ENCODE results near the gene SLX9.
"Not testable (repeated sequence)": the region's sequence is repeated elsewhere in the genome, so short reads cannot be mapped to it uniquely, and the experiment has no call there.

SLX9 gene

GRCh38 chr21:44911384-44912157 is 28.3 kb upstream of the SLX9 start:
- H3K27ac ChIP-seq (ENCODE audit: low read depth, low read length), result peak overlapping the region; percentile 99
- peak overlapping the region in 1 of 2 donors; percentile 4 for H3K4me3 ChIP-seq (ENCODE audit: low read depth in 1 of 2, low read length in 2 of 2)
- peaks cover 47% of the 10 kb centered on the region for H3K4me1 ChIP-seq (ENCODE audit: insufficient read depth, low read length)
- H3K27me3 ChIP-seq (ENCODE audit: control insufficient read depth in 1 of 2, insufficient read depth in 2 of 2, low read length in 2 of 2), result no peaks in the 10 kb centered on the region
- no peaks in the 10 kb centered on the region for H3K36me3 ChIP-seq (ENCODE audit: insufficient read depth, low read length)
- H3K9ac ChIP-seq (ENCODE audit: low read length), result no peak overlapping the region
- no peaks in the 10 kb centered on the region for H3K9me3 ChIP-seq (ENCODE audit: low read length)

- no peak overlapping the region for H3K9ac ChIP-seq (ENCODE audit: low read length)
- peak overlapping the region; percentile 99 for H3K27ac ChIP-seq (ENCODE audit: low read depth, low read length)
- no peaks in the 10 kb centered on the region for H3K27me3 ChIP-seq (ENCODE audit: control insufficient read depth in 1 of 2, insufficient read depth in 2 of 2, low read length in 2 of 2)
- H3K4me1 ChIP-seq (ENCODE audit: insufficient read depth, low read length), result peaks cover 41% of the 10 kb centered on the region
- H3K4me3 ChIP-seq (ENCODE audit: low read depth in 1 of 2, low read length in 2 of 2), result no peak overlapping the region
- no peaks in the 10 kb centered on the region for H3K9me3 ChIP-seq (ENCODE audit: low read length)
- no peaks in the 10 kb centered on the region for H3K36me3 ChIP-seq (ENCODE audit: insufficient read depth, low read length)
These were observed 27.7 kb upstream of the SLX9 start for GRCh38 chr21:44912158-44912473.

- peaks cover 35% of the 10 kb centered on the region for H3K4me1 ChIP-seq (ENCODE audit: insufficient read depth, low read length)
- not testable (repeated sequence) for H3K27ac ChIP-seq (ENCODE audit: low read depth, low read length); H3K9me3 ChIP-seq (ENCODE audit: low read length); H3K9ac ChIP-seq (ENCODE audit: low read length); H3K36me3 ChIP-seq (ENCODE audit: insufficient read depth, low read length); H3K27me3 ChIP-seq (ENCODE audit: control insufficient read depth in 1 of 2, insufficient read depth in 2 of 2, low read length in 2 of 2); H3K4me3 ChIP-seq (ENCODE audit: low read depth in 1 of 2, low read length in 2 of 2)
These were observed 27.1 kb upstream of the SLX9 start for GRCh38 chr21:44912506-44913412.

DNA sequence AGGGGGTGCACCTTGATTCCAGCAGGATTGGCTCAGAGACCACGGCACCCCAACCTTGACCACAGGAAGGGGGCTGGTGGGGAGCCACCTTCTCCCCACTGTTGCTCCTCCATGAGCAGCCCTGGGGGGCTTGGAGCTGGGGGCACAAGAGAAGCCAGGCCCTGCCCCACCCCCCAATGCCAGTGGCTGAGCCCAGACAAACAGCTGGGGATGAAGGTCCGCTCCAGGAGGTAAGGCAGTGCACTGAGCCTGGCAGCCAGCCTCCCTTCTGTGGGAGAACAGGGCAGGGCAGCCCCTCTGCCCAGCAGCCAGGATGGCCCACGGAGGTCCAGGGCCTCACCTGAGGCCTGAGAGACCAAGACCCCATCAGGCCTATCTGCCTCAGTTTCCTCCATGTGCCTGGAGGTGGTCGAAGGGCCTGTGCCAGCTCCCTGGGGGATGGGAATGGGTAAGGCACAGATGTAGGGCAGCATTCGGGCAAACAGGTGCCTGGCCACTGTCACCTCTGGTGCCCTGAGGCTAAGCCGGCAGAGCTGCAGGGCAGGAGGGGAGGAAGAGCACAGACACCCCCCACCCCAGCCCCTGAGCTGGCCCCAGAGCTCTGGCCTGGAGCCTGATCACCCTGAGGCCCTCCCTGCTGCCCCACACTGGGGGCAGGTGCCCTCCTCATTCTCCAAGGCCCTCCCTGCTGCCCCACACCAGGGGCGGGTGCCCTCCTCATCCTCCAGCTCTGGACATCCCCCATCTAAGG is 26.2 kb upstream of the SLX9 start:
- H3K4me3 ChIP-seq (ENCODE audit: low read depth in 1 of 2, low read length in 2 of 2), result no peak overlapping the region
- no peak overlapping the region for H3K9ac ChIP-seq (ENCODE audit: low read length)
- H3K27ac ChIP-seq (ENCODE audit: low read depth, low read length), result no peak overlapping the region
- no peaks in the 10 kb centered on the region for H3K36me3 ChIP-seq (ENCODE audit: insufficient read depth, low read length)
- no peaks in the 10 kb centered on the region for H3K27me3 ChIP-seq (ENCODE audit: control insufficient read depth in 1 of 2, insufficient read depth in 2 of 2, low read length in 2 of 2)
- no peaks in the 10 kb centered on the region for H3K9me3 ChIP-seq (ENCODE audit: low read length)
- H3K4me1 ChIP-seq (ENCODE audit: insufficient read depth, low read length), result peaks cover 32% of the 10 kb centered on the region

DNA sequence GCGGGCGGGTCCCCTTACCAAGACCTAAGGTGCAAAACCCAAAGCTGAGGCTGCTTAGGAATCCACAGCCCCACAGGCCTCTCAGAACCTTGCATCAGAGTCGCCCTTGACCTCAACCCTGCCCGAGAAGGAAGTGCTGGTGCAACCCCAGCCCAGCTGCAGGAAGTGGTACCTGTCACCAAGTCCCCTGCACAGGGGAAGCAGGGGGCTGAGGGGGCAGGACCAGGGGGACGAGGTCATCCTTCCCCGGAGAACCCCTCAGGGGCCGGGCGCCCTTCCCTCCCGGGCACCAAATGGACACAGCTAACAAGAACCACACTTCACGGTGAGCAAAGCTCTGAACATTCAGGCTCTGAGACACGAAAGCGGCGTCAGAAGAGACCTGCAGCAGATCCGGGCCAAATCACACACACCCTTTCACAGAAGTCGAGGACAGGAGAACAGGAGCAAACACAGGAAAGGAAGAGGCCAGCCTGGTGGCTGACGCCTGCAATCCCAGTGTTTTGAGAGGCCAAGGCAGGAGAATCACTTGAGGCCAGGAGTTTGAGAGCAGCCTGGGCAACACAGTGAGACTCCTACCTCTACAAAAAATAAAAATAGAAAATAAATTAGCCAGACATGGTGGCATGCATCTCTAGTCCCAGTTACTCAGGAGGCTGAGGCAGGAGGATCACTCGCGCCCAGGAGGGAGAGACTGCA is 25.5 kb upstream of the SLX9 start:
- Histone ChIP-seq H3K4me1 (ENCODE audit: insufficient read depth, low read length) (peaks cover 25% of the 10 kb centered on the region), H3K4me3 (ENCODE audit: low read depth in 1 of 2, low read length in 2 of 2) (no peak overlapping the region), H3K9ac (ENCODE audit: low read length) (no peak overlapping the region), H3K9me3 (ENCODE audit: low read length) (no peaks in the 10 kb centered on the region), H3K27me3 (ENCODE audit: control insufficient read depth in 1 of 2, insufficient read depth in 2 of 2, low read length in 2 of 2) (peaks cover 0 to 2% of the 10 kb centered on the region in 2 donors), H3K27ac (ENCODE audit: low read depth, low read length) (no peak overlapping the region), H3K36me3 (ENCODE audit: insufficient read depth, low read length) (no peaks in the 10 kb centered on the region)

- Histone ChIP-seq H3K4me1 (ENCODE audit: insufficient read depth, low read length) (no peaks in the 10 kb centered on the region), H3K9me3 (ENCODE audit: low read length) (no peaks in the 10 kb centered on the region), H3K27ac (ENCODE audit: low read depth, low read length) (no peak overlapping the region), H3K36me3 (ENCODE audit: insufficient read depth, low read length) (no peaks in the 10 kb centered on the region), H3K4me3 (ENCODE audit: low read depth in 1 of 2, low read length in 2 of 2) (no peak overlapping the region), H3K27me3 (ENCODE audit: control insufficient read depth in 1 of 2, insufficient read depth in 2 of 2, low read length in 2 of 2) (peaks cover 0 to 14% of the 10 kb centered on the region in 2 donors), H3K9ac (ENCODE audit: low read length) (no peak overlapping the region)
These were observed 22.9 kb upstream of the SLX9 start for GRCh38 chr21:44916965-44917364.

GRCh38 chr21:44917446-44918106 is 22.3 kb upstream of the SLX9 start:
- H3K4me1 ChIP-seq (ENCODE audit: insufficient read depth, low read length), result no peaks in the 10 kb centered on the region
- no peak overlapping the region for H3K4me3 ChIP-seq (ENCODE audit: low read depth in 1 of 2, low read length in 2 of 2)
- no peak overlapping the region for H3K9ac ChIP-seq (ENCODE audit: low read length)
- H3K36me3 ChIP-seq (ENCODE audit: insufficient read depth, low read length), result no peaks in the 10 kb centered on the region
- H3K27ac ChIP-seq (ENCODE audit: low read depth, low read length), result no peak overlapping the region
- no peaks in the 10 kb centered on the region for H3K9me3 ChIP-seq (ENCODE audit: low read length)
- H3K27me3 ChIP-seq (ENCODE audit: control insufficient read depth in 1 of 2, insufficient read depth in 2 of 2, low read length in 2 of 2), result peaks cover 0 to 14% of the 10 kb centered on the region in 2 donors

DNA sequence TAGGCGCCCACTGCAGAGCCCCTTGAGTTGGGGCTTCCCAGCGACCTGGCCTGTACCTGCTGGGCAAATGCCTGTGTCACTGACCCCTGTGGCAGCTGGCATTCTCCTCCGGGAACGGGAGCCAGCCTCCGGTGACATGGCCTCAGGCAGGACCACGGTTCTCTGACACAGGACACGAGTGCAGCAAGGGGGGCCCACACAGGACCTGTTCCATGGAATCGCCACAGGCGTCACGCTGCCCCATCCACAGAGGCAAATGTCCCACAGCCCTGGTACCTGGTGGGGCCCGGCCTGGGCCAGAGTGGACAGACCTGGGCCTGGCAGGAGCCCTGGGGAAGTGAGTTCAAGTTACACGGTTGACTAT is 21.7 kb upstream of the SLX9 start:
- Histone ChIP-seq H3K36me3 (ENCODE audit: insufficient read depth, low read length) (no peaks in the 10 kb centered on the region), H3K27me3 (ENCODE audit: control insufficient read depth in 1 of 2, insufficient read depth in 2 of 2, low read length in 2 of 2) (peaks cover 0 to 14% of the 10 kb centered on the region in 2 donors), H3K9me3 (ENCODE audit: low read length) (no peaks in the 10 kb centered on the region), H3K9ac (ENCODE audit: low read length) (no peak overlapping the region), H3K4me3 (ENCODE audit: low read depth in 1 of 2, low read length in 2 of 2) (no peak overlapping the region), H3K4me1 (ENCODE audit: insufficient read depth, low read length) (no peaks in the 10 kb centered on the region), H3K27ac (ENCODE audit: low read depth, low read length) (no peak overlapping the region)

DNA sequence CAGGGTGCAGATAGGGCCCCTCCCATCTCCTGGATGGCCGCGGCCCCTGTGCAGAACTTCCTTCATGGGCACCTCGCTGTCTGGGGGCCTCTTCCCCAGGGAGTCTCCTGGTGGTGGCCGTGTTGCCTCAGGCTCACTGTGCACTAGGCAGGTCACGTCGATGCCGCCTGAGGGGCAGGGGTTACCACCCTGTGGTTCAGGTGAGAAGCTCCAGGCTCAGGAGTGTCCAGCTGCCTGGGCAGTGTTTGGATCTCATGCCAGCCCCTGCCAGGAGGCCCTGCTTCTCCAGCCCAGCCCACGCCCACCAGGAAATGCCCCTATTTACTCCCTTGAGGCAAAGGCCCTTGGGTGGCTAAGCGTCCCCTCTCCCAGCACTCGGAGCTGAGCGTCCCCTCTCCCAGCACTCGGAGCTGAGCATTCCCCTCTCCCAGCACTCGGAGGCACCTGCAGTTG is 21.2 kb upstream of the SLX9 start:
- H3K27ac ChIP-seq (ENCODE audit: low read depth, low read length), result no peak overlapping the region
- no peaks in the 10 kb centered on the region for H3K36me3 ChIP-seq (ENCODE audit: insufficient read depth, low read length)
- no peaks in the 10 kb centered on the region for H3K9me3 ChIP-seq (ENCODE audit: low read length)
- H3K4me3 ChIP-seq (ENCODE audit: low read depth in 1 of 2, low read length in 2 of 2), result no peak overlapping the region
- H3K9ac ChIP-seq (ENCODE audit: low read length), result no peak overlapping the region
- H3K27me3 ChIP-seq (ENCODE audit: control insufficient read depth in 1 of 2, insufficient read depth in 2 of 2, low read length in 2 of 2), result peaks cover 0 to 14% of the 10 kb centered on the region in 2 donors
- no peaks in the 10 kb centered on the region for H3K4me1 ChIP-seq (ENCODE audit: insufficient read depth, low read length)

- H3K27me3 ChIP-seq (ENCODE audit: control insufficient read depth in 1 of 2, insufficient read depth in 2 of 2, low read length in 2 of 2), result peaks cover 0 to 14% of the 10 kb centered on the region in 2 donors
- H3K36me3 ChIP-seq (ENCODE audit: insufficient read depth, low read length), result no peaks in the 10 kb centered on the region
- H3K4me3 ChIP-seq (ENCODE audit: low read depth in 1 of 2, low read length in 2 of 2), result no peak overlapping the region
- no peak overlapping the region for H3K9ac ChIP-seq (ENCODE audit: low read length)
- no peaks in the 10 kb centered on the region for H3K4me1 ChIP-seq (ENCODE audit: insufficient read depth, low read length)
- H3K27ac ChIP-seq (ENCODE audit: low read depth, low read length), result no peak overlapping the region
- no peaks in the 10 kb centered on the region for H3K9me3 ChIP-seq (ENCODE audit: low read length)
These were observed 20.5 kb upstream of the SLX9 start for GRCh38 chr21:44919111-44919912.
